ENCODE results near the gene ZCCHC14. TPM values are rescaled to one million over a fixed set of nuclear protein-coding genes. Genes with fewer than 3 reads are reported as not detected.

The ZCCHC14 gene
- total RNA-seq, 1 donor from 2014 or later: 19.0 TPM

GRCh38 chr16:87435372-87436224 lies 57.2 kb downstream of the ZCCHC14 start:
- H4K20me1 ChIP-seq (ENCODE audit: insufficient read depth, low read length): peaks cover 79% of the 10 kb centered on the region
- H3K27ac ChIP-seq (ENCODE audit: low read depth, low read length): peak overlapping the region; percentile 63
- peak overlapping the region; percentile 80 for H3K4me2 ChIP-seq (ENCODE audit: low read length)
- peaks cover 36% of the 10 kb centered on the region for H3K4me1 Mint-ChIP-seq (ENCODE audit: low read depth, unreplicated experiment)
- H3K9ac ChIP-seq (ENCODE audit: low read length): peak overlapping the region; percentile 60
- H3K9me3 ChIP-seq (ENCODE audit: insufficient read depth, low read depth, low read length): no peaks in the 10 kb centered on the region
- H3K27me3 Mint-ChIP-seq (ENCODE audit: low read depth, unreplicated experiment): no peaks in the 10 kb centered on the region
- H3K36me3 Mint-ChIP-seq (ENCODE audit: low read depth, unreplicated experiment): peaks cover 7% of the 10 kb centered on the region
- peak overlapping the region; percentile 69 for H3K27ac Mint-ChIP-seq (ENCODE audit: unreplicated experiment)
- H3K4me3 ChIP-seq (ENCODE audit: insufficient read depth, low read depth, low read length): peak overlapping the region; percentile 24
- no peaks in the 10 kb centered on the region for H3K27me3 ChIP-seq (ENCODE audit: insufficient read depth, low read length)
- peaks cover 36% of the 10 kb centered on the region for H3K4me1 ChIP-seq (ENCODE audit: insufficient read depth, low read length)
- no peaks in the 10 kb centered on the region for H3K9me3 Mint-ChIP-seq (ENCODE audit: unreplicated experiment)
- H3K79me2 ChIP-seq (ENCODE audit: insufficient read depth, low read length): peaks cover 38% of the 10 kb centered on the region
- H3K4me3 Mint-ChIP-seq (ENCODE audit: unreplicated experiment): peak overlapping the region; percentile 62
- DNase-seq (ENCODE audit: low read depth) (peak; percentile 88), FAIRE-seq (peak; percentile 87)
- TF ChIP-seq CTCF (IDR thresholded peaks at IDR 0.05; ENCODE audit: insufficient read depth, low read depth, low read length) (no peak), EZH2 (IDR thresholded peaks at IDR 0.05; ENCODE audit: insufficient read depth, low read length) (no peak)
- no peak overlapping the region for H2AFZ ChIP-seq (ENCODE audit: low read depth, low read length)
- no peaks in the 10 kb centered on the region for H3K36me3 ChIP-seq (ENCODE audit: insufficient read depth, low read length)

- Histone ChIP-seq H3K9me3 (ENCODE audit: insufficient read depth, low read depth, low read length) (no peaks in the 10 kb centered on the region), H3K4me3 (ENCODE audit: insufficient read depth, low read depth, low read length) (no peak overlapping the region), H3K79me2 (ENCODE audit: insufficient read depth, low read length) (peaks cover 35% of the 10 kb centered on the region), H3K27me3 (ENCODE audit: insufficient read depth, low read length) (no peaks in the 10 kb centered on the region), H3K4me2 (ENCODE audit: low read length) (no peak overlapping the region), H3K36me3 (ENCODE audit: insufficient read depth, low read length) (no peaks in the 10 kb centered on the region), H3K9ac (ENCODE audit: low read length) (no peak overlapping the region), H2AFZ (ENCODE audit: low read depth, low read length) (no peak overlapping the region), H3K4me1 (ENCODE audit: insufficient read depth, low read length) (peaks cover 32% of the 10 kb centered on the region), H4K20me1 (ENCODE audit: insufficient read depth, low read length) (peaks cover 72% of the 10 kb centered on the region), H3K27ac (ENCODE audit: low read depth, low read length) (no peak overlapping the region)
- Mint-ChIP-seq H3K9me3 (ENCODE audit: unreplicated experiment) (no peaks in the 10 kb centered on the region), H3K27me3 (ENCODE audit: low read depth, unreplicated experiment) (no peaks in the 10 kb centered on the region), H3K36me3 (ENCODE audit: low read depth, unreplicated experiment) (peaks cover 10% of the 10 kb centered on the region), H3K4me3 (ENCODE audit: unreplicated experiment) (no peak overlapping the region), H3K4me1 (ENCODE audit: low read depth, unreplicated experiment) (peaks cover 36% of the 10 kb centered on the region), H3K27ac (ENCODE audit: unreplicated experiment) (no peak overlapping the region)
- no peak for DNase-seq (ENCODE audit: low read depth)
- TF ChIP-seq EZH2 (IDR thresholded peaks at IDR 0.05; ENCODE audit: insufficient read depth, low read length) (no peak), CTCF (IDR thresholded peaks at IDR 0.05; ENCODE audit: insufficient read depth, low read depth, low read length) (no peak)
- no peak for FAIRE-seq
Observed at GRCh38 chr16:87434146-87434667, 58.6 kb downstream of the ZCCHC14 start.
